ENCODE measurements around the gene RAB20.
"Not testable (repeated sequence)": the region's sequence is repeated elsewhere in the genome, so short reads cannot be mapped to it uniquely, and the experiment has no call there.

RAB20 gene

DNA sequence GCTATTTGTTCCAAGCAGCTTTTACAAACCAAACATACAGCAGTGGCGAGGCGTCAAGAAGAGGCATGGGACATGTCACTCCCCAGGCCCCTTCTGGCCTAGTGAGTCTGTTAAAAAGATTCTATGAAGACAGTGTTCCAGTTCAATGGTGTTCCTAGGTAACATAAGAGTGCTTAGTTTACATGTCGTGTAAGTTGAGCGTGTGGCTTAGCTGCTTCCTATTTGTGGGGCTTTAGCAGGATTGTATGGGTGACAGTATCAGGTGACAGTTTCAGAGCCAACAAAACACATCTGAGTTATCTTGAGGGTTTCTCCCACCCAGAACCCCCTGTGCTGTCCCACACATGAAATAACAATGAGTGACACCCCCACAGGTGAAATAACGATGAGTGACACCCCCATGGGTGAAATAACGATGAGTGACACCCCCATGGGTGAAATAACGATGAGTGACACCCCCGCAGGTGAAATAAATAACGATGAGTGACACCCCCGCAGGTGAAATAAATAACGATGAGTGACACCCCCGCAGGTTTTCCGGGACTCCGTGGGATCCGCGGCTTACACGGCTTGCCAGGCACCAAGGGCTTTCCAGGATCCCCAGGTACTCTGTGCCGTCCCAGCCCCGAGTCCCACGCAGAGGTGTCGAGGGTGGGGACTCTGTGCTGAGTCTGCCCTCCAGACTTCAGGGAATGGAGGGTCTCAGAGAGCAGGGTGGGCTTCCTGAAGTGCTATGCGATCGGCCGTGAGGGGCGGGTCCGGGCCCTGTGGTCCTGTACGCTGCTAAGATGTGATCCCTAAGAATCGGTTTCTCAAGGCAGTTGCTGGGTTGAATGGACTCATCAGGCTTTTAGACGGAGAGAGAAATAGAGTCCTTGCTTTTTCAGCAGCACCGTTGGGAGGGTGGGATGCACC, 68.6 kb downstream of the RAB20 start:
- DNase-seq (ENCODE audit: insufficient read length, low spot score) (no peak), FAIRE-seq (no peak)
- TF ChIP-seq, protein P1, sequence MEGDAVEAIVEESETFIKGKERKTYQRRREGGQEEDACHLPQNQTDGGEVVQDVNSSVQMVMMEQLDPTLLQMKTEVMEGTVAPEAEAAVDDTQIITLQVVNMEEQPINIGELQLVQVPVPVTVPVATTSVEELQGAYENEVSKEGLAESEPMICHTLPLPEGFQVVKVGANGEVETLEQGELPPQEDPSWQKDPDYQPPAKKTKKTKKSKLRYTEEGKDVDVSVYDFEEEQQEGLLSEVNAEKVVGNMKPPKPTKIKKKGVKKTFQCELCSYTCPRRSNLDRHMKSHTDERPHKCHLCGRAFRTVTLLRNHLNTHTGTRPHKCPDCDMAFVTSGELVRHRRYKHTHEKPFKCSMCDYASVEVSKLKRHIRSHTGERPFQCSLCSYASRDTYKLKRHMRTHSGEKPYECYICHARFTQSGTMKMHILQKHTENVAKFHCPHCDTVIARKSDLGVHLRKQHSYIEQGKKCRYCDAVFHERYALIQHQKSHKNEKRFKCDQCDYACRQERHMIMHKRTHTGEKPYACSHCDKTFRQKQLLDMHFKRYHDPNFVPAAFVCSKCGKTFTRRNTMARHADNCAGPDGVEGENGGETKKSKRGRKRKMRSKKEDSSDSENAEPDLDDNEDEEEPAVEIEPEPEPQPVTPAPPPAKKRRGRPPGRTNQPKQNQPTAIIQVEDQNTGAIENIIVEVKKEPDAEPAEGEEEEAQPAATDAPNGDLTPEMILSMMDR (IDR thresholded peaks at IDR 0.05; ENCODE audit: insufficient read depth, missing control alignments): no peak

DNA sequence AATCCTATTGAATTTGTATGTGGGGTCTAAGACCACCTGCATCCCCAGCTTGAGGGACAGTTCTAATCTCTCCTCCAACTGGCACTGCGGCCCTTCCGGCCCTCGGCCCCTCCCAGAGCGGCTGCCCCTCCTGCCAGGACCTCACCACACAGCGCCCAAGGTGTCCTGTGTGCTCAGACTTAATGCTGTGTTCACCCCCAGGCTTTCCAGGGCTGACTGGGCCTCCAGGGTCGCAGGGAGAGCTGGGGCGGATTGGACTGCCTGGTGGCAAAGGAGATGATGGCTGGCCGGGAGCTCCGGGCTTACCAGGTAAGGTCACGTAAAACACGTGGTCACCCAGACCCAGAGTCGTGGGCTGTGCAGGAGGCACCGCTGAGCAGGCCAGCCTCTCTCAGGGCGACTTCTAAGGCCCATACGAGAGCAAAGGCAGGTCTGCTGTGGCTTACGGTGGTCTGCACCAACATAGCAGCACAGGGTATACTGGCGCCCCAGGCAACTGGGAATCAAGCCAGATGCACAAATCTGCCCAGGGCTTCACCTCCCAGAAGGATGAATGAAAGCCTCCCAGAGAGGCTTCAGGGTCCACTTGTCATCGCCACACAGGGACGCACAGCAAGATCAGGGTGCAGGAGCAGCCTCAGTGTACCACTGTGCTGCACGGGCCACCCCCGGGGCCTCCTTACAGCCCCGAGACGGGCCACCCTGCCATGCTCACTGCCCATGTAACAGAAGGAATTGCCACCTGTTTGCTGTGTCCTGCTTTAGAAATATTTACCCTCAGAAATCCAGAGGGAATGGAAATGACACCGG, 69.4 kb downstream of the RAB20 start:
- FAIRE-seq (no peak), DNase-seq (ENCODE audit: insufficient read length, low spot score) (no peak)
- TF ChIP-seq, protein P1 (IDR thresholded peaks at IDR 0.05; ENCODE audit: insufficient read depth, missing control alignments): no peak

DNA sequence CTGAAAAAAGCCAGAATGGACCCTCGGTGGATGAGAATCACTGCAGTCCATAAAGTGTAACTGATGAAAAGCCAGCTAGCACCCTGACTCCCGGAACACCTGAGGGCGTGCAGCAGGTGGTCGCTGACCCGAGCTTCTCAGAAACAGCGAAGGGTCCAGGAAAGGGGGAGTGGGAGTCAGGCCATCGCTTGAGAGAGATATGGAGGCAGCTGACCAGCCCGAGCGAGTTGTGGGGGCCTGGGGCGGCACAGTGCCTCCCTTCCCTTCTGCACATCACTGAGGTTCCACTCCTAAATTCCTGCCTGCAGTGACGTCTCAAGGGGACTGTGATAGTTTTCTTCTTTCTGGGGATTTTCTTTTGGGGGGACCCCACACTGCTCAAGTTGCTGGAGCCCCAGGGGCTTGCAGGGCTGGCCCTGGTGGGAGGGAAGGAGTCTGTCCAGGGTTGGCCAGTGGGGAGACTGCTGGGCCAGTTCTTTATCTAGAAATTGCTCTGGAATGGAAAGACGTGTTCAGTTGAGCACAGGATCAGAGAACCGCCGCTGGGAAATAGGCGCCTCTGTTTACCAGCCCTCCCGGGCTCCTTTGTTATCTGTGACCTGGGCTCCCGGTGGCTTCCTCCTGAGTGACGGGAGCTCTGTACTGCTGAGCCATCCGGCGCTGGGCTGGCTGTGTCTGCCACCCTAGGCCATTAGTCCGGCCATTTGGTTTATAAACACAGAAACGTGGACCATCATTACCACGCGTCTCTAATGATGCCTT, 71.3 kb downstream of the RAB20 start:
- DNase-seq (ENCODE audit: insufficient read length, low spot score) (no peak), FAIRE-seq (no peak)
- TF ChIP-seq, protein P1 (IDR thresholded peaks at IDR 0.05; ENCODE audit: insufficient read depth, missing control alignments): no peak

DNA sequence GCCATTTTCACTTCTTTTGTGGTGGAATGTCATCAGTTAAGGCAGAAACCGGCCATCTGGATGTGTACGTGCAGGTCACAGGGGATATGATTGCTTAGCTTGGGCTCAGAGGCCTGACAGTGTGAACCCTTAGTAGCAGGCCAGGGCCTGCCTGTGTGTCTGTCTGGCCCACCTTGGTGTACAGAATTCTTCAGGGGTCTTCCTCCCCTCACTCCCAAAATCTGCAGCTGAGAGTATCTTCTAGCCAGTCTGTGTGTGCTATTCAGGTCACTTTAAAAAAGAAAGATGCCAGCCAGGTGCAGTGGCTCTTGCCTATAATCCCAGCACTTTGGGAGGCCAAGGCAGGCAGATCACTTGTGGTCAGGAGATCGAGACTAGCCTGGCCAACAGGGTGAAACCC, 74.6 kb downstream of the RAB20 start:
- DNase-seq (ENCODE audit: insufficient read length, low spot score); FAIRE-seq: not testable (repeated sequence)

DNA sequence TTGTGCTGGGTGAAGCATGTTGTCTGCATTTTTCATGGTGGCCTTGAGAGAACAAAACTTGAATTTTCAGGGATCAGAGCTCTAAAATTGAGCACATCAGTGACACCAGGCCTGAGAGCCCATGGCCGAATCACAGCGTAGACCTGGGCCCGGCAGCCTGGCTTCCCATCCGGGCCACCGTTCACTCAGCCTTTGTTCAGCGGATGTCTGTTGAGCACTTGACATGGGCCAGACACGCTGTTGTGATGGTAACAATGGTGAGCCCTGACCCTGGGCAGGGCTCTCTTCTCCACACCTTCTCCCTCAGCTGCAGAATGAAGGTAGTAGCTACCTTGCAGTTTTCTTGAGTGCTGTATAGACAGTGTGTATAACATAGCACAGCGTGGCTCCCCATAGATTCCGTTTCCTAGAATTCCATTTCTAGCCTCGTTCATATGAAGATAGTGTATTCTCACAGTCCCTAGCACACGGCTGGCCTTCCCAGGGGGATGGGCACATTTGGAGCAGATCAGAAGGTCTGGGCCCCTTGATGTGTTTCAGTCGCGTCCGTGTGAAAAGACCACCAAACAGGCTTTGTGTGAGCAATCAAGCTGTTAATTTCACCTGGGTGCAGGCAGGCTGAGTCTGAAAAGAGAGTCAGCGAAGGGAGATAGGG, 75.3 kb downstream of the RAB20 start:
- TF ChIP-seq, protein P1 (IDR thresholded peaks at IDR 0.05; ENCODE audit: insufficient read depth, missing control alignments): no peak
- no peak for DNase-seq (ENCODE audit: insufficient read length, low spot score)
- FAIRE-seq: no peak

DNA sequence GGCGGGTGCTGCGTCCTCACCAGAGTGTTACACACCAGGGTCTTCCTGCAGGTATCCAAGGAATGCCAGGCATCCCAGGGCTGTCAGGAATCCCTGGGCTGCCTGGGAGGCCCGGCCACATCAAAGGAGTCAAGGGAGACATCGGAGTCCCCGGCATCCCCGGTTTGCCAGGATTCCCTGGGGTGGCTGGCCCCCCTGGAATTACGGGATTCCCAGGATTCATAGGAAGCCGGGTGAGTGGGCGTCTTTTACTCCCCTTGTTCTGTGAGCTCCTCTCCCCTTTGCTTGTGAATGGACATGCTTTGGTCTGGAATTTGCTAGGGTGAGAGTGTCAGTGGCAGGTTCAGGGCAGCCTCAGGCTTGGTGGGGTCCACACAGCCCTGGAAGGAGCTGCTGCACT, 75.9 kb downstream of the RAB20 start:
- DNase-seq (ENCODE audit: insufficient read length, low spot score) (no peak), FAIRE-seq (no peak)
- TF ChIP-seq, protein P1 (IDR thresholded peaks at IDR 0.05; ENCODE audit: insufficient read depth, missing control alignments): no peak
